WTC11 (cell line): Measurements from ENCODE around the gene SMAD6. TPM values are rescaled to one million over a fixed set of nuclear protein-coding genes. Genes with fewer than 3 reads are reported as not detected.

Experiments
- ATAC-seq: fragments of 200-7000 bp; cut with Tn5 transposase; 2 replicates; pipeline ENCODE4 v1.10.0; 2021; ENCODE audit warnings: mild to moderate bottlenecking, moderate library complexity
- CTCF ChIA-PET: fragments of 300-600 bp; sonication (Branson Sonifier 250); formaldehyde crosslinking; loops from one replicate; lab custom pipeline; 2021; ENCODE audit warnings: antibody characterized with exemption; lab: Charles Lee
- POLR2A ChIA-PET: fragments of 350-600 bp; sonication (Branson Sonifier 250); formaldehyde crosslinking; loops from one replicate; lab custom pipeline; 2021; ENCODE audit warnings: antibody characterized with exemption; lab: Charles Lee
- DNase-seq: peaks from one replicate; pipeline ENCODE4 v3.0.0; 2021; ENCODE audit warnings: low spot score
- H3K27ac Mint-ChIP-seq: 2 replicates; pipeline ENCODE4 v1.8.0; 2021; ENCODE audit warnings: mixed read lengths
- H3K27me3 Mint-ChIP-seq: 2 replicates; pipeline ENCODE4 v1.8.0; 2021; ENCODE audit warnings: low read depth, mild to moderate bottlenecking, moderate library complexity, mixed read lengths
- H3K36me3 Mint-ChIP-seq: 2 replicates; pipeline ENCODE4 v1.8.0; 2021; ENCODE audit warnings: mixed read lengths
- H3K4me1 Mint-ChIP-seq: 2 replicates; pipeline ENCODE4 v1.8.0; 2022; ENCODE audit warnings: mixed read lengths
- H3K4me3 Mint-ChIP-seq: 2 replicates; pipeline ENCODE4 v1.8.0; 2021; ENCODE audit warnings: mild to moderate bottlenecking, moderate library complexity, mixed read lengths
- H3K9me3 Mint-ChIP-seq: 2 replicates; pipeline ENCODE4 v1.8.0; 2021; ENCODE audit warnings: mixed read lengths
- AR ChIP-seq: fragments of 250-450 bp; sonication (Bioruptor Pico); IDR thresholded peaks from 2 replicates; pipeline ENCODE4 v1.9.0; 2021; ENCODE audit warnings: mild to moderate bottlenecking
- ARID4B ChIP-seq: sonication (generic); formaldehyde crosslinking; IDR thresholded peaks from 2 replicates; pipeline ENCODE4 v1.8.0; 2023; ENCODE audit warnings: missing genetic modification reagents, mild to moderate bottlenecking, borderline replicate concordance
- ATF3 ChIP-seq: sonication (generic); formaldehyde crosslinking; conservative IDR thresholded peaks from 2 replicates; pipeline ENCODE4 v1.8.1; 2022; ENCODE audit warnings: mild to moderate bottlenecking, missing genetic modification reagents
- CTCF ChIP-seq: fragments of 200-600 bp; IDR thresholded peaks from 2 replicates; pipeline ENCODE4 v1.8.0; 2022; ENCODE audit warnings: antibody characterized with exemption
- ERG ChIP-seq: fragments of 250-450 bp; sonication (Bioruptor Pico); IDR thresholded peaks from 2 replicates; pipeline ENCODE4 v1.8.0; 2021; ENCODE audit warnings: mild to moderate bottlenecking
- JUN ChIP-seq: sonication (generic); formaldehyde crosslinking; IDR thresholded peaks from 2 replicates; pipeline ENCODE4 v1.8.0; 2023; ENCODE audit warnings: mild to moderate bottlenecking, missing genetic modification reagents
- OVOL2 ChIP-seq: fragments of 250-450 bp; sonication (Bioruptor Pico); IDR thresholded peaks from 2 replicates; pipeline ENCODE4 v1.9.0; 2021; ENCODE audit warnings: mild to moderate bottlenecking, borderline replicate concordance
- PRDM15 ChIP-seq: sonication (generic); formaldehyde crosslinking; IDR thresholded peaks from 2 replicates; pipeline ENCODE4 v1.8.0; 2022; ENCODE audit warnings: missing genetic modification reagents
- PRRX2 ChIP-seq: fragments of 250-450 bp; sonication (Bioruptor Pico); IDR thresholded peaks from 2 replicates; pipeline ENCODE4 v1.8.0; 2021; ENCODE audit warnings: mild to moderate bottlenecking
- ZNF232 ChIP-seq: sonication (generic); formaldehyde crosslinking; IDR thresholded peaks from 2 replicates; pipeline ENCODE4 v1.8.0; 2022; ENCODE audit warnings: mild to moderate bottlenecking, missing genetic modification reagents
- ZNF281 ChIP-seq: sonication (generic); formaldehyde crosslinking; IDR thresholded peaks from 2 replicates; pipeline ENCODE4 v1.8.0; 2023; ENCODE audit warnings: mild to moderate bottlenecking, missing genetic modification reagents
- ZNF317 ChIP-seq: sonication (generic); formaldehyde crosslinking; IDR thresholded peaks from 2 replicates; pipeline ENCODE4 v1.8.1; 2023; ENCODE audit warnings: low read depth, mild to moderate bottlenecking, moderate library complexity, missing genetic modification reagents, borderline replicate concordance
- ZNF512 ChIP-seq: sonication (generic); formaldehyde crosslinking; IDR thresholded peaks from 2 replicates; pipeline ENCODE4 v1.8.1; 2022; ENCODE audit warnings: missing genetic modification reagents, borderline replicate concordance
- total RNA-seq: library from RNA; stranded (reverse); gene quantifications from 3 replicates; pipeline ENCODE4 v1.2.3, GENCODE V29; 2021

The SMAD6 gene
- total RNA-seq, 1 experiment from 2014 or later, result 13.9 TPM

- no peak for TF ChIP-seq OVOL2
- TF ChIP-seq ARID4B (CRISPR knock-in tag), result no peak
- TF ChIP-seq ZNF317, result no peak
- no peak for TF ChIP-seq ZNF281 (CRISPR knock-in tag)
- no peak for TF ChIP-seq PRRX2
Observed at GRCh38 chr15:66765478-66766281, 63.6 kb downstream of the SMAD6 start (continued).

GRCh38 chr15:66766282-66767230, 64.5 kb downstream of the SMAD6 start:
- Mint-ChIP-seq H3K27ac (no peak overlapping the region), H3K4me3 (no peak overlapping the region)
- POLR2A ChIA-PET, result no interaction called here
- TF ChIP-seq ATF3 (no peak), ERG (CRISPR knock-in tag) (no peak), JUN (CRISPR knock-in tag) (no peak), ZNF232 (CRISPR knock-in tag) (no peak), PRDM15 (CRISPR knock-in tag) (no peak), ZNF512 (CRISPR knock-in tag) (no peak), CTCF (no peak), AR (no peak)

More at GRCh38 chr15:66766282-66767230, 64.5 kb downstream of the SMAD6 start:
- ATAC-seq (no peak), DNase-seq (no peak)
- Mint-ChIP-seq H3K9me3 (no peaks in the 10 kb centered on the region), H3K4me1 (peaks cover 37% of the 10 kb centered on the region), H3K36me3 (no peaks in the 10 kb centered on the region), H3K27me3 (no peaks in the 10 kb centered on the region)
- CTCF ChIA-PET, result interaction anchor here (3.6 kb wide), 1 partner anchor 60 kb away, joined by 11 read pairs; no protein-coding TSS in a partner anchor
